IMR-90 (cell line): ENCODE results near the gene FAF1. TPM values are rescaled to one million over a fixed set of nuclear protein-coding genes. Genes with fewer than 3 reads are reported as not detected.

Source experiments
- ATAC-seq: fragments of 200-7000 bp; cut with Tn5 transposase; 2 replicates; pipeline ENCODE4 v1.9.1; 2020; ENCODE audit warnings: low read depth, mild to moderate bottlenecking, moderate library complexity
- BruUV-seq: library from RNA; stranded (reverse); fragments of 400-500 nt; replicated peaks from 2 replicates; lab custom pipeline; 2021; lab: Mats Ljungman, UMichigan
- CTCF ChIA-PET: fragments of 300-600 bp; formaldehyde crosslinking; extraction: SDS; loops from one replicate; lab custom pipeline; 2021; ENCODE audit warnings: antibody characterized with exemption; lab: Yijun Ruan, JAX
- POLR2A ChIA-PET: fragments of 300-600 bp; sonication (Branson Sonifier 250); formaldehyde crosslinking; loops from one replicate; lab custom pipeline; 2022; ENCODE audit warnings: antibody characterized with exemption; ENCODE audit not compliant: unreplicated experiment; lab: Charles Lee
- DNase-seq: peaks from one replicate; pipeline ENCODE4 v3.0.0; 2013
- H2AFZ ChIP-seq: replicated peaks from 2 replicates; pipeline ENCODE3; 2013; ENCODE audit warnings: low read length, mild to moderate bottlenecking; ENCODE audit not compliant: poor library complexity
- H2AK5ac ChIP-seq: 2 replicates; pipeline ENCODE4 v1.6.1; 2013; ENCODE audit warnings: low read depth, low read length, inconsistent platforms
- H2AK9ac ChIP-seq: replicated peaks from 2 replicates; pipeline ENCODE3; 2013; ENCODE audit warnings: mild to moderate bottlenecking, low read depth, low read length, moderate library complexity; ENCODE audit not compliant: poor library complexity
- H2BK120ac ChIP-seq: 2 replicates; pipeline ENCODE4 v1.6.1; 2013; ENCODE audit warnings: low read depth, low read length, inconsistent platforms
- H2BK15ac ChIP-seq: 3 replicates; pipeline ENCODE4 v1.6.1; 2013; ENCODE audit warnings: low read depth, low read length, inconsistent platforms
- H2BK20ac ChIP-seq: 2 replicates; pipeline ENCODE4 v1.6.1; 2013; ENCODE audit warnings: low read depth, mild to moderate bottlenecking, inconsistent platforms, low read length, moderate library complexity
- H2BK5ac ChIP-seq: 2 replicates; pipeline ENCODE4 v1.6.1; 2013; ENCODE audit warnings: mild to moderate bottlenecking, low read depth, low read length, inconsistent platforms; ENCODE audit not compliant: poor library complexity, severe bottlenecking
- H3K14ac ChIP-seq: replicated peaks from 2 replicates; pipeline ENCODE4 v1.6.1; 2013; ENCODE audit warnings: low read depth, low read length, inconsistent platforms
- H3K18ac ChIP-seq: 2 replicates; pipeline ENCODE4 v1.6.1; 2013; ENCODE audit warnings: low read depth, low read length, control low read depth
- H3K23ac ChIP-seq: 2 replicates; pipeline ENCODE4 v1.6.1; 2013; ENCODE audit warnings: low read depth, low read length, inconsistent platforms
- H3K27ac ChIP-seq: 2 replicates; pipeline ENCODE4 v1.5.1; 2013; ENCODE audit warnings: mild to moderate bottlenecking, control low read depth, low read length; ENCODE audit not compliant: insufficient read depth
- H3K27me3 ChIP-seq: 2 replicates; pipeline ENCODE4 v1.6.1; 2013; ENCODE audit warnings: low read length; ENCODE audit not compliant: control insufficient read depth, insufficient read depth
- H3K36me3 ChIP-seq: 2 replicates; pipeline ENCODE4 v1.6.1; 2013; ENCODE audit warnings: low read length, mixed read lengths; ENCODE audit not compliant: control insufficient read depth, insufficient read depth
- H3K4ac ChIP-seq: 2 replicates; pipeline ENCODE4 v1.6.1; 2013; ENCODE audit warnings: low read depth, low read length, inconsistent platforms
- H3K4me1 ChIP-seq: 2 replicates; pipeline ENCODE4 v1.6.1; 2013; ENCODE audit warnings: low read length, mixed read lengths; ENCODE audit not compliant: control insufficient read depth, insufficient read depth
- H3K4me2 ChIP-seq: 2 replicates; pipeline ENCODE4 v1.6.1; 2013; ENCODE audit warnings: low read depth, mild to moderate bottlenecking, control low read depth, low read length, moderate library complexity
- H3K4me3 ChIP-seq: 2 replicates; pipeline ENCODE4 v1.5.1; 2013; ENCODE audit warnings: low read depth, mild to moderate bottlenecking, control low read depth, low read length, moderate library complexity; ENCODE audit not compliant: insufficient read depth
- H3K56ac ChIP-seq: 2 replicates; pipeline ENCODE4 v1.6.1; 2013; ENCODE audit warnings: low read length, inconsistent platforms; ENCODE audit not compliant: insufficient read depth; ENCODE audit errors: extremely low read depth
- H3K79me1 ChIP-seq, 2 experiments: 2 replicates each; pipeline ENCODE4 v1.6.1; 2013; ENCODE audit warnings: low read length in 2 of 2, inconsistent platforms in 1 of 2, low read depth in 1 of 2
- H3K9ac ChIP-seq: 2 replicates; pipeline ENCODE4 v1.6.1; 2013; ENCODE audit warnings: low read depth, low read length, control low read depth
- H3K9me1 ChIP-seq: 2 replicates; pipeline ENCODE4 v1.6.1; 2013; ENCODE audit warnings: low read length, inconsistent platforms; ENCODE audit not compliant: insufficient read depth
- H3K9me3 ChIP-seq: 2 replicates; pipeline ENCODE4 v1.6.1; 2013; ENCODE audit warnings: low read length; ENCODE audit not compliant: control insufficient read depth, insufficient read depth
- H4K20me1 ChIP-seq: 2 replicates; pipeline ENCODE4 v1.6.1; 2013; ENCODE audit warnings: low read length, inconsistent platforms; ENCODE audit not compliant: insufficient read depth
- H4K5ac ChIP-seq: 2 replicates; pipeline ENCODE4 v1.6.1; 2013; ENCODE audit warnings: mild to moderate bottlenecking, low read depth, low read length, control low read depth
- H4K8ac ChIP-seq, 2 experiments: 2 replicates each; pipeline ENCODE4 v1.6.1; 2013; ENCODE audit warnings: low read depth in 2 of 2, low read length in 2 of 2, control low read depth in 1 of 2, inconsistent platforms in 1 of 2
- H4K91ac ChIP-seq: 2 replicates; pipeline ENCODE4 v1.6.1; 2013; ENCODE audit warnings: low read depth, low read length, inconsistent platforms; ENCODE audit not compliant: insufficient read depth
- BHLHE40 ChIP-seq: fragments of 150-350 bp; IDR thresholded peaks from 2 replicates; pipeline ENCODE4 v1.6.1; 2016; ENCODE audit warnings: mild to moderate bottlenecking, low read depth, low read length
- MAZ ChIP-seq: IDR thresholded peaks from 2 replicates; pipeline ENCODE4 v1.6.1; 2012; ENCODE audit warnings: low read depth, mild to moderate bottlenecking, low read length, improper control_type of control experiment, moderate library complexity, borderline replicate concordance
- RAD21 ChIP-seq: IDR thresholded peaks from 2 replicates; pipeline ENCODE4 v1.6.1; 2012; ENCODE audit warnings: low read length, improper control_type of control experiment
- RFX5 ChIP-seq: IDR thresholded peaks from 2 replicates; pipeline ENCODE4 v1.8.0; 2012; ENCODE audit warnings: low read depth, mild to moderate bottlenecking, low read length, moderate library complexity
- SMC3 ChIP-seq: fragments of 150-350 bp; IDR thresholded peaks from 2 replicates; pipeline ENCODE4 v1.6.1; 2016; ENCODE audit warnings: low read depth, mild to moderate bottlenecking, antibody characterized with exemption, low read length, moderate library complexity
- USF2 ChIP-seq: fragments of 150-350 bp; IDR thresholded peaks from 2 replicates; pipeline ENCODE4 v1.6.1; 2017; ENCODE audit warnings: mild to moderate bottlenecking, antibody characterized with exemption, low read length, low read depth
- WGBS, 2 experiments: methylation state at CpG; one replicate each; pipeline versions ENCODE4 v1.1.5 to v1.1.7; 2013; ENCODE audit warnings: missing lambda C conversion rate in 2 of 2; ENCODE audit not compliant: insufficient read length in 1 of 2; ENCODE audit errors: extremely low coverage in 2 of 2; 5-methylcytosine and 5-hydroxymethylcytosine counted together
- dilution Hi-C: fragments of 300-500 bp; cut with HindIII; formaldehyde crosslinking; loops from one replicate; pipeline ENCODE4 v1.14.3; 2018; ENCODE audit warnings: low sequenced_read_pairs; ENCODE audit not compliant: unreplicated experiment
- in situ Hi-C: fragments of 300-500 bp; cut with MboI; formaldehyde crosslinking; loops from 3 replicates; pipeline ENCODE4 v1.14.3; 2019; ENCODE audit warnings: low sequenced_read_pairs, inconsistent platforms, mixed read lengths
- intact Hi-C: fragments of 100-400 bp; cut with micrococcal nuclease; formaldehyde crosslinking; loops from 2 replicates; pipeline ENCODE4 v1.10.0; 2022
- polyA plus RNA-seq, 3 experiments: library from polyadenylated mRNA; depleted of rRNA; stranded (reverse); fragments of >200 nt; gene quantifications; 2 replicates each; pipeline ENCODE4 v1.2.3, GENCODE V29; 2012; ENCODE audit warnings: low replicate concordance in 1 of 3
- total RNA-seq: library from RNA; depleted of rRNA; stranded (reverse); fragments of >200 nt; gene quantifications from 2 replicates; pipeline ENCODE4 v1.2.3, GENCODE V29; 2012

The FAF1 gene
- total and polyA plus RNA-seq, 2 of the 4 experiments (the other 2 are of a cell fraction) = 18.8 to 72.9 TPM

- BruUV-seq = no TSS peak
- no peak overlapping the region for H3K4me2 ChIP-seq
- no peak for TF ChIP-seq BHLHE40
- TF ChIP-seq SMC3 = no peak
- TF ChIP-seq USF2 = no peak
- TF ChIP-seq RFX5 = no peak
- TF ChIP-seq RAD21 = no peak
- no peak for TF ChIP-seq MAZ
- no peak overlapping the region for H3K27ac ChIP-seq
- no peak overlapping the region for H4K91ac ChIP-seq
- H3K27me3 ChIP-seq = no peaks in the 10 kb centered on the region
- H3K4ac ChIP-seq = no peak overlapping the region
- no peak overlapping the region for H2AK5ac ChIP-seq
- no peak overlapping the region for H3K23ac ChIP-seq
- no peaks in the 10 kb centered on the region for H3K9me1 ChIP-seq
- ChIA-PET POLR2A (no interaction called here), CTCF (interaction anchor here (0.7 to 1.0 kb wide), 2 partner anchors 12 to 99 kb away, joined by 3 read pairs; partner anchors contain the start of gene CDKN2C)
- in situ Hi-C loops = no loop called here
- no peak overlapping the region for H3K4me3 ChIP-seq
- peaks cover 2 to 18% of the 10 kb centered on the region in 2 experiments; a peak in 1 of 4 replicates for H3K79me1 ChIP-seq
- no peak overlapping the region for H2AK9ac ChIP-seq
- DNase-seq (no peak), ATAC-seq (no peak)
- no peak overlapping the region for H3K56ac ChIP-seq
- no peak overlapping the region for H2BK5ac ChIP-seq
- no peak overlapping the region for H3K9ac ChIP-seq
- H3K14ac ChIP-seq = no peak overlapping the region
- no peaks in the 10 kb centered on the region for H4K20me1 ChIP-seq
- intact Hi-C loops = no loop called here
- H3K4me1 ChIP-seq = no peaks in the 10 kb centered on the region
- H4K8ac ChIP-seq = no peak overlapping the region
- H2BK15ac ChIP-seq = no peak overlapping the region
- H3K18ac ChIP-seq = no peak overlapping the region
- WGBS, 2 experiments = no CpG with 5 or more reads among the region's 3 CpGs
- no peak overlapping the region for H4K5ac ChIP-seq
- no peak overlapping the region for H2AFZ ChIP-seq
- no peak overlapping the region for H2BK20ac ChIP-seq
- no peaks in the 10 kb centered on the region for H3K9me3 ChIP-seq
- dilution Hi-C loops = no loop called here
- no peak overlapping the region for H2BK120ac ChIP-seq
- H3K36me3 ChIP-seq = no peaks in the 10 kb centered on the region
These were observed 22.5 kb upstream of the FAF1 start for GRCh38 chr1:50982611-50983010.
